GM23248 (cell line): Measurements from ENCODE around the gene EVA1C.

ENCODE experiments used
- EZH2 ChIP-seq: fragments of 200-600 bp; sonication (generic); IDR thresholded peaks from 2 replicates; pipeline ENCODE4 v1.6.1; 2018; ENCODE audit warnings: antibody characterized with exemption, mild to moderate bottlenecking; ENCODE audit not compliant: insufficient read depth, poor library complexity, severe bottlenecking
- EZH2phosphoT487 ChIP-seq: fragments of 200-600 bp; sonication (generic); IDR thresholded peaks from 2 replicates; pipeline ENCODE4 v1.6.1; 2018; ENCODE audit warnings: antibody characterized with exemption, moderate library complexity, mild to moderate bottlenecking, low read depth; ENCODE audit not compliant: insufficient read depth

DNA sequence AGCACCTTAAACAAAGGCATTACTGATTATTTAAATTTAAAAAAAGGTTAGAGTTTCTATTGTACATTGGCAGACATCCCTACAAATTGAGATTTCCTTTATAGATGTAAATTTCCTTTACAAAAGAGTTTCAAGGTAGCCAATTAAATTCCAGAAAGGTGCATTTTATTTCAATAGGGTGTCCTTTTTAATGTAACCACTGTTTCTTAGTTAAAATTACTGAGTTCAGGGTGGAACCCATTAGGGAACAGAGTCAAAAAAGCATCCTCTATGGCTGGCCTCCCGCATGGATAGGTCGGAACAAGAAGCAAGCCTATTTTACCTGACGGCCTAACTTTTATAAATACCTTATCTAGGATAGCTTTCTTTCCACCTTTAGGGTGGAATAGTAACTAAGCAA lies 148.4 kb downstream of the EVA1C start:
- no peak for TF ChIP-seq EZH2
- no peak for TF ChIP-seq EZH2phosphoT487
